ENCODE results near the gene HK1. TPM values are rescaled to one million over a fixed set of nuclear protein-coding genes. Genes with fewer than 3 reads are reported as not detected.

Gene HK1
- total and polyA plus RNA-seq, 2 donors (not counting 1 experiment from before 2014, with no cell fraction given) = 60.6 to 172 TPM

DNA sequence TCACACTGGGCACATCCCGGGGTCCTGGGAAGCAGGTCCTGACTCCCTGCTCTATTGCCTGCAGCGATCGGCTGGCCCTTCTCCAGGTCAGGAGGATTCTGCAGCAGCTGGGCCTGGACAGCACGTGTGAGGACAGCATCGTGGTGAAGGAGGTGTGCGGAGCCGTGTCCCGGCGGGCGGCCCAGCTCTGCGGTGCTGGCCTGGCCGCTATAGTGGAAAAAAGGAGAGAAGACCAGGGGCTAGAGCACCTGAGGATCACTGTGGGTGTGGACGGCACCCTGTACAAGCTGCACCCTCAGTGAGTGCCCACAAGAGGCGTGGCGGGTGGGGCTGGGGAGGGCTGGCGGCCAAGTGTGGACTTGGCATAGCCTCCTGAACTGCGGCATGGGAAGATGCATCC lies 12.8 kb upstream of the HK1 start:
- Histone ChIP-seq H3K9me3 (ENCODE audit: control insufficient read depth, insufficient read depth, low read depth, low read length) (no peaks in the 10 kb centered on the region), H2AFZ (ENCODE audit: low read length) (no peak overlapping the region), H3K4me1 (ENCODE audit: control insufficient read depth, extremely low read depth, insufficient read depth, low read length) (no peaks in the 10 kb centered on the region), H3K79me2 (ENCODE audit: control insufficient read depth, insufficient read depth, low read length) (no peaks in the 10 kb centered on the region), H3K4me3 (replicated peaks in 1 of 4; ENCODE audit: control extremely low read depth in 1 of 4, insufficient read depth in 1 of 4, low read depth in 3 of 4, low read length in 4 of 4) (no peak overlapping the region), H3K4me2 (ENCODE audit: extremely low read depth, insufficient read depth, low read length) (no peak overlapping the region), H3K27ac (ENCODE audit: insufficient read depth, low read length) (no peak overlapping the region), H3K27me3 (ENCODE audit: control insufficient read depth, insufficient read depth, low read length) (peaks cover 22% of the 10 kb centered on the region), H3K9ac (ENCODE audit: insufficient read depth, low read length) (no peak overlapping the region), H3K36me3 (ENCODE audit: control insufficient read depth, insufficient read depth, low read length) (no peaks in the 10 kb centered on the region), H4K20me1 (ENCODE audit: control insufficient read depth, extremely low read depth, insufficient read depth, low read length) (no peaks in the 10 kb centered on the region)
- DNase-seq (ENCODE audit: low read depth in 2 of 2) = no peak
- no peak for TF ChIP-seq EZH2 (IDR thresholded peaks at IDR 0.05; ENCODE audit: low read length, missing control alignments)
- TF ChIP-seq, protein P1, sequence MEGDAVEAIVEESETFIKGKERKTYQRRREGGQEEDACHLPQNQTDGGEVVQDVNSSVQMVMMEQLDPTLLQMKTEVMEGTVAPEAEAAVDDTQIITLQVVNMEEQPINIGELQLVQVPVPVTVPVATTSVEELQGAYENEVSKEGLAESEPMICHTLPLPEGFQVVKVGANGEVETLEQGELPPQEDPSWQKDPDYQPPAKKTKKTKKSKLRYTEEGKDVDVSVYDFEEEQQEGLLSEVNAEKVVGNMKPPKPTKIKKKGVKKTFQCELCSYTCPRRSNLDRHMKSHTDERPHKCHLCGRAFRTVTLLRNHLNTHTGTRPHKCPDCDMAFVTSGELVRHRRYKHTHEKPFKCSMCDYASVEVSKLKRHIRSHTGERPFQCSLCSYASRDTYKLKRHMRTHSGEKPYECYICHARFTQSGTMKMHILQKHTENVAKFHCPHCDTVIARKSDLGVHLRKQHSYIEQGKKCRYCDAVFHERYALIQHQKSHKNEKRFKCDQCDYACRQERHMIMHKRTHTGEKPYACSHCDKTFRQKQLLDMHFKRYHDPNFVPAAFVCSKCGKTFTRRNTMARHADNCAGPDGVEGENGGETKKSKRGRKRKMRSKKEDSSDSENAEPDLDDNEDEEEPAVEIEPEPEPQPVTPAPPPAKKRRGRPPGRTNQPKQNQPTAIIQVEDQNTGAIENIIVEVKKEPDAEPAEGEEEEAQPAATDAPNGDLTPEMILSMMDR (conservative IDR thresholded peaks at IDR 0.05 in 1 of 2, IDR thresholded peaks at IDR 0.05 in 1 of 2; ENCODE audit: low read depth in 1 of 2, low read length in 2 of 2) = no peak

DNA sequence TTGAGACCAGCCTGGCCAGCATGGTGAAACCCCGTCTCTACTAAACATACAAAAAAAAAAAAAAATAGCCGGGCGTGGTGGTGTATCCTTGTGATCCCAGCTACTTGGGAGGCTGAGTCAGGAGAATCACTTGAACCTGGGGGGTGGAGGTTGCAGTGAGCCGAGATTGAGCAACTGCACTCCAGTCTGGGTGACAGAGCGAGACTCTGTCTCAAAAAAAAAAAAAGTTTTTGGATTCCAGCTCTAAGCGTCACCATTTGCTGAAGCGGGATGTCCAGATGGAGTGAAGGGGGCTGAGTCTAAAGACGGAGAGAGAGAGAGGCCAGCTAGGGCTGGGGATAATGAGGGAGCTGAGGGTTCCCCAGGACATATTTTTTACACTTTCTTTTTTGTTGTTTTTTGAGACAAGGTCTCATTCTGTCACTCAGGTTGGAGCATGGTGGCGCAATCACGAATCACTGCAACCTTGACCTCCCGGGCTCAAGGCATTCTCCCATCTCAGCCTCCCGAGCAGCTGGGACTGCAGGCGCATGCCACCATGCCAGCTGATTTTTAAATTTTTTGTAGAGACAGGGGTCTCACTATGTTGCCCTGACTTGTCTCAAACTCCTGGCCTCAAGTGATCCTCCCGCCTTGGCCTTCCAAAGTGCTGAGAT lies 9.4 kb upstream of the HK1 start:
- Histone ChIP-seq H3K27ac (ENCODE audit: insufficient read depth, low read length) (no peak overlapping the region), H3K27me3 (ENCODE audit: control insufficient read depth, insufficient read depth, low read length) (peaks cover 16% of the 10 kb centered on the region), H3K4me2 (ENCODE audit: extremely low read depth, insufficient read depth, low read length) (no peak overlapping the region), H3K9me3 (ENCODE audit: control insufficient read depth, insufficient read depth, low read depth, low read length) (no peaks in the 10 kb centered on the region), H3K9ac (ENCODE audit: insufficient read depth, low read length) (no peak overlapping the region), H4K20me1 (ENCODE audit: control insufficient read depth, extremely low read depth, insufficient read depth, low read length) (no peaks in the 10 kb centered on the region), H3K4me3 (replicated peaks in 1 of 4; ENCODE audit: control extremely low read depth in 1 of 4, insufficient read depth in 1 of 4, low read depth in 3 of 4, low read length in 4 of 4) (no peak overlapping the region), H3K79me2 (ENCODE audit: control insufficient read depth, insufficient read depth, low read length) (no peaks in the 10 kb centered on the region), H3K4me1 (ENCODE audit: control insufficient read depth, extremely low read depth, insufficient read depth, low read length) (no peaks in the 10 kb centered on the region), H2AFZ (ENCODE audit: low read length) (no peak overlapping the region), H3K36me3 (ENCODE audit: control insufficient read depth, insufficient read depth, low read length) (no peaks in the 10 kb centered on the region)
- TF ChIP-seq EZH2 (IDR thresholded peaks at IDR 0.05; ENCODE audit: low read length, missing control alignments) = no peak
- TF ChIP-seq, protein P1 (conservative IDR thresholded peaks at IDR 0.05 in 1 of 2, IDR thresholded peaks at IDR 0.05 in 1 of 2; ENCODE audit: low read depth in 1 of 2, low read length in 2 of 2) = no peak
- peak in 1 of 2 donors; percentile 3 for DNase-seq (ENCODE audit: low read depth in 2 of 2)

DNA sequence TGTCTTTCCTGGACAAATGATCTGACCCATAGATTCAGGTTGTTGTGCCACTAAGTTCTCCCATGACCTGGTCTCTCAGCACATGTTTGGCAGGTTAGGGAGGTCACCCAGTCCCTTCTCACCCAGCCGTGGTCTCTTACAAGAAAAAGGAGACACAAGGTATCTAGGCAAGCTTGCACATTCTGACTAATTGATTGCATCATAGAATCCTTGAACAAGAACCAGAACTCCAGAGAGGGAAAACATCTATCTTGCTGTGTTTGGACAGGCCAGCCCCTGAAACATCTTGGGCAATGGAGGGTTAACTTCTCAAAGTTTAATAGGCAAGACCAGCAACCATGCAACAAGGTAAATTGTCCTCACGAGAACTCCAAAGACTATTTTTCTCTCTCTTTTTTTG lies 8.5 kb upstream of the HK1 start:
- H3K9me3 ChIP-seq (ENCODE audit: control insufficient read depth, insufficient read depth, low read depth, low read length) = no peaks in the 10 kb centered on the region
- H3K4me3 ChIP-seq (replicated peaks in 1 of 4; ENCODE audit: control extremely low read depth in 1 of 4, insufficient read depth in 1 of 4, low read depth in 3 of 4, low read length in 4 of 4) = no peak overlapping the region
- H4K20me1 ChIP-seq (ENCODE audit: control insufficient read depth, extremely low read depth, insufficient read depth, low read length) = no peaks in the 10 kb centered on the region
- no peak overlapping the region for H3K27ac ChIP-seq (ENCODE audit: insufficient read depth, low read length)
- H3K36me3 ChIP-seq (ENCODE audit: control insufficient read depth, insufficient read depth, low read length) = no peaks in the 10 kb centered on the region
- H3K79me2 ChIP-seq (ENCODE audit: control insufficient read depth, insufficient read depth, low read length) = no peaks in the 10 kb centered on the region
- H2AFZ ChIP-seq (ENCODE audit: low read length) = no peak overlapping the region
- peaks cover 16% of the 10 kb centered on the region for H3K27me3 ChIP-seq (ENCODE audit: control insufficient read depth, insufficient read depth, low read length)
- no peaks in the 10 kb centered on the region for H3K4me1 ChIP-seq (ENCODE audit: control insufficient read depth, extremely low read depth, insufficient read depth, low read length)
- no peak overlapping the region for H3K9ac ChIP-seq (ENCODE audit: insufficient read depth, low read length)
- no peak for TF ChIP-seq EZH2 (IDR thresholded peaks at IDR 0.05; ENCODE audit: low read length, missing control alignments)
- TF ChIP-seq, protein P1 (conservative IDR thresholded peaks at IDR 0.05 in 1 of 2, IDR thresholded peaks at IDR 0.05 in 1 of 2; ENCODE audit: low read depth in 1 of 2, low read length in 2 of 2) = no peak
- H3K4me2 ChIP-seq (ENCODE audit: extremely low read depth, insufficient read depth, low read length) = no peak overlapping the region
- peak in 1 of 2 donors; percentile 78 for DNase-seq (ENCODE audit: low read depth in 2 of 2)
